Neuronal stem cell (in vitro differentiated cells): ENCODE data around the gene MITF. TPM values are rescaled to one million over a fixed set of nuclear protein-coding genes. Genes with fewer than 3 reads are reported as not detected.
A peak's percentile ranks its signal among the peaks of the same experiment; 100 is the strongest.

Experiments used
- DNase-seq: peaks from one replicate; pipeline ENCODE4 v3.0.0-alpha.2; 2013; ENCODE audit warnings: low spot score
- H2AFZ ChIP-seq: one replicate; pipeline ENCODE4 v1.6.1; 2013; ENCODE audit warnings: mild to moderate bottlenecking, low read length, inconsistent platforms
- H2AK5ac ChIP-seq: 2 replicates; pipeline ENCODE4 v1.6.1; 2013; ENCODE audit warnings: low read depth, mild to moderate bottlenecking, inconsistent platforms, low read length, moderate library complexity, mixed read lengths
- H2BK120ac ChIP-seq: 2 replicates; pipeline ENCODE4 v1.6.1; 2013; ENCODE audit warnings: low read depth, mild to moderate bottlenecking, inconsistent platforms, low read length, moderate library complexity, mixed read lengths
- H2BK12ac ChIP-seq: one replicate; pipeline ENCODE4 v1.6.1; 2013; ENCODE audit warnings: low read length, inconsistent platforms
- H2BK15ac ChIP-seq: 2 replicates; pipeline ENCODE4 v1.6.1; 2013; ENCODE audit warnings: mild to moderate bottlenecking, low read length, inconsistent platforms, mixed read lengths
- H2BK5ac ChIP-seq: one replicate; pipeline ENCODE4 v1.6.1; 2013; ENCODE audit warnings: inconsistent platforms, mild to moderate bottlenecking, low read length, moderate library complexity
- H3K14ac ChIP-seq: one replicate; pipeline ENCODE4 v1.6.1; 2013; ENCODE audit warnings: low read length, inconsistent platforms
- H3K18ac ChIP-seq: 2 replicates; pipeline ENCODE4 v1.6.1; 2013; ENCODE audit warnings: low read length, inconsistent platforms
- H3K23ac ChIP-seq: 2 replicates; pipeline ENCODE4 v1.6.1; 2013; ENCODE audit warnings: low read depth, mild to moderate bottlenecking, mixed read lengths, low read length, inconsistent platforms; ENCODE audit not compliant: poor library complexity
- H3K27ac ChIP-seq: replicated peaks from 3 replicates; pipeline ENCODE4 v1.5.1; 2013; ENCODE audit warnings: low read length, inconsistent platforms
- H3K27me3 ChIP-seq, 3 experiments: 2 replicates each; pipeline ENCODE4 v1.6.1; 2013; ENCODE audit warnings: low read length in 3 of 3, mild to moderate bottlenecking in 2 of 3, inconsistent platforms in 1 of 3, low read depth in 1 of 3, mixed read lengths in 1 of 3, moderate library complexity in 1 of 3; ENCODE audit not compliant: control insufficient read depth in 3 of 3, insufficient read depth in 3 of 3
- H3K36me3 ChIP-seq, 2 donors: replicated peaks in 1 of 2; 2 replicates each; pipeline ENCODE4 v1.6.1; 2013; ENCODE audit warnings: low read length in 2 of 2; ENCODE audit not compliant: control insufficient read depth in 2 of 2, insufficient read depth in 2 of 2
- H3K4ac ChIP-seq: 2 replicates; pipeline ENCODE4 v1.6.1; 2013; ENCODE audit warnings: inconsistent platforms, mild to moderate bottlenecking, low read length, moderate library complexity
- H3K4me1 ChIP-seq, 2 donors: 1 replicate in 1 of 2; 2 replicates in 1 of 2; pipeline ENCODE4 v1.6.1; 2013; ENCODE audit warnings: low read length in 2 of 2, low read depth in 1 of 2; ENCODE audit not compliant: control insufficient read depth in 2 of 2, insufficient read depth in 1 of 2
- H3K4me2 ChIP-seq: one replicate; pipeline ENCODE4 v1.6.1; 2013; ENCODE audit warnings: mild to moderate bottlenecking, low read length, inconsistent platforms; ENCODE audit not compliant: insufficient read depth, poor library complexity, severe bottlenecking
- H3K4me3 ChIP-seq, 2 donors: 2 replicates each; pipeline ENCODE4 v1.5.1; 2013; ENCODE audit warnings: low read length in 2 of 2, mild to moderate bottlenecking in 2 of 2, inconsistent platforms in 1 of 2, moderate library complexity in 1 of 2
- H3K79me1 ChIP-seq: one replicate; pipeline ENCODE4 v1.6.1; 2013; ENCODE audit warnings: low read depth, mild to moderate bottlenecking, inconsistent platforms, low read length, moderate library complexity
- H3K9ac ChIP-seq: one replicate; pipeline ENCODE4 v1.6.1; 2013; ENCODE audit warnings: mild to moderate bottlenecking, low read depth, low read length, inconsistent platforms; ENCODE audit not compliant: poor library complexity
- H3K9me3 ChIP-seq, 2 donors: replicated peaks in 1 of 2; 2 replicates each; pipeline versions ENCODE3 to v1.6.1; 2013; ENCODE audit warnings: low read length in 2 of 2, mild to moderate bottlenecking in 2 of 2, inconsistent platforms in 1 of 2, low read depth in 1 of 2, mixed read lengths in 1 of 2, moderate library complexity in 1 of 2; ENCODE audit not compliant: control insufficient read depth in 2 of 2, insufficient read depth in 1 of 2
- H4K8ac ChIP-seq: one replicate; pipeline ENCODE4 v1.6.1; 2013; ENCODE audit warnings: low read depth, mild to moderate bottlenecking, inconsistent platforms, low read length, moderate library complexity
- H4K91ac ChIP-seq: one replicate; pipeline ENCODE4 v1.6.1; 2013; ENCODE audit warnings: low read length, low read depth, mild to moderate bottlenecking, inconsistent platforms; ENCODE audit not compliant: poor library complexity
- WGBS, 2 donors: extraction: QIAGEN DNeasy Blood & Tissue Kit; methylation state at CpG; one replicate each; pipeline ENCODE4 v1.1.7; 2013; ENCODE audit warnings: missing lambda C conversion rate in 2 of 2, mixed read lengths in 1 of 2; ENCODE audit not compliant: insufficient read length in 2 of 2, insufficient replicate concordance in 1 of 2; ENCODE audit errors: extremely low coverage in 2 of 2; 5-methylcytosine and 5-hydroxymethylcytosine counted together
- polyA plus RNA-seq, 2 experiments: library from polyadenylated mRNA; stranded (reverse); fragments of 200-250 nt; gene quantifications; one replicate each; pipeline ENCODE4 v1.2.3, GENCODE V29; 2013

Gene MITF, protein sequence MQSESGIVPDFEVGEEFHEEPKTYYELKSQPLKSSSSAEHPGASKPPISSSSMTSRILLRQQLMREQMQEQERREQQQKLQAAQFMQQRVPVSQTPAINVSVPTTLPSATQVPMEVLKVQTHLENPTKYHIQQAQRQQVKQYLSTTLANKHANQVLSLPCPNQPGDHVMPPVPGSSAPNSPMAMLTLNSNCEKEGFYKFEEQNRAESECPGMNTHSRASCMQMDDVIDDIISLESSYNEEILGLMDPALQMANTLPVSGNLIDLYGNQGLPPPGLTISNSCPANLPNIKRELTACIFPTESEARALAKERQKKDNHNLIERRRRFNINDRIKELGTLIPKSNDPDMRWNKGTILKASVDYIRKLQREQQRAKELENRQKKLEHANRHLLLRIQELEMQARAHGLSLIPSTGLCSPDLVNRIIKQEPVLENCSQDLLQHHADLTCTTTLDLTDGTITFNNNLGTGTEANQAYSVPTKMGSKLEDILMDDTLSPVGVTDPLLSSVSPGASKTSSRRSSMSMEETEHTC
- polyA plus RNA-seq (2013, experiment 1 of 2): 0.57 TPM
- 0.64 TPM for polyA plus RNA-seq (2013, experiment 2 of 2)

DNA sequence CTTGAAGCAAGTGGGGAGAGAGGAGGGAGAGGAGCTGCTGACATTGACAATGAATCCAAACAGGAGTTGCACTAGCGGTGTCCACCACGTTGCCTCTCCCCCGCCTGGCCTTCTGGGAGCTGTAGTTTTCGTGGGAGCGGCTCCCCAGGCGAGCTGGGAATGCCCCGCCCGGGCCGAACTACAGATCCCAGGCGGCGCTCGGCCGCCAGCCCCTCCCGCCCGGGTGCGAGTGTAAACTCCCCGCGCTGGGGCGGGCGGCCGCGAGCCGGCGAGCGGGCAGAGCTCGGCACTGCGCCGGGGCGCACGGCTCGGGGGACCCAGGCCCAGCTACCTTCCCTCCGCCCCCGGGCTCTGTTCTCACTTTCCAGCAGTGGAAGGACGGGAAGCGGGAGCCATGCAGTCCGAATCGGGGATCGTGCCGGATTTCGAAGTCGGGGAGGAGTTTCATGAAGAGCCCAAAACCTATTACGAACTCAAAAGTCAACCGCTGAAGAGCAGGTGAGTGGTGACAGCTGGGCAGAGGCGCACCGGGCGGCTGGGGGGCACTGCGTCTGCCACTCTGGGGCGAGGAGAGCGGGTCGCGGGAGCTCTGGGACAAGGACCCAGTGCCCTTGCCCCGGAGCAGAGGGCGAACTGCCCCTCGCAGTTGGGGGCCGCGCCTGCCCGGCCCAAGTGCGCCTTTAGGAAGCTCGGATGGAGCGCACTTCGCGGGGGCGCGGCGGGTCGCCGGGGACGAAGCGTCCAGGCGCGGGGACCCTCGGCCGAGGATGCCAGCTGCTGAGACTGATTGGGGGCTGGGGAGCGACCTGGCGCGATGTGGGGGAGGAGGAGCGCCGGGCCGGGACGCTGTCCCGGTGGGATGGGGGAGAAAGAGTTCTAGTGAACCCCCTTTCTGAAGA, at the start of gene MITF:
TSS of gene MITF (plus strand) at position 261 of the 899 bp plus-strand sequence. CDS start at position 395, 134 bp downstream.
- Histone ChIP-seq H3K9ac (no peak within 1 kb of the TSS), H3K18ac (no peak within 1 kb of the TSS), H3K27me3 (peaks cover 0 to 48% (median 47%) of the 10 kb centered on the region in 3 experiments), H4K8ac (no peak within 1 kb of the TSS), H3K23ac (no peak within 1 kb of the TSS), H2BK12ac (no peak within 1 kb of the TSS), H3K4me2 (peak within 1 kb of the TSS; percentile 99), H3K4ac (no peak within 1 kb of the TSS), H3K14ac (no peak within 1 kb of the TSS), H4K91ac (no peak within 1 kb of the TSS), H3K36me3 (no peaks in the 10 kb centered on the region), H2BK120ac (no peak within 1 kb of the TSS), H3K9me3 (no peaks in the 10 kb centered on the region), H2BK5ac (peak within 1 kb of the TSS; percentile 1), H2AK5ac (no peak within 1 kb of the TSS), H3K4me3 (peak within 1 kb of the TSS; percentile 50 to 93), H3K4me1 (peaks cover 0 to 4% of the 10 kb centered on the region in 2 donors), H2AFZ (peak within 1 kb of the TSS; percentile 94), H3K79me1 (no peaks in the 10 kb centered on the region), H3K27ac (no peak within 1 kb of the TSS), H2BK15ac (no peak within 1 kb of the TSS)
- peak; percentile 75 for DNase-seq
- WGBS, 2 donors: no CpG with 5 or more reads among the region's 81 CpGs

DNA sequence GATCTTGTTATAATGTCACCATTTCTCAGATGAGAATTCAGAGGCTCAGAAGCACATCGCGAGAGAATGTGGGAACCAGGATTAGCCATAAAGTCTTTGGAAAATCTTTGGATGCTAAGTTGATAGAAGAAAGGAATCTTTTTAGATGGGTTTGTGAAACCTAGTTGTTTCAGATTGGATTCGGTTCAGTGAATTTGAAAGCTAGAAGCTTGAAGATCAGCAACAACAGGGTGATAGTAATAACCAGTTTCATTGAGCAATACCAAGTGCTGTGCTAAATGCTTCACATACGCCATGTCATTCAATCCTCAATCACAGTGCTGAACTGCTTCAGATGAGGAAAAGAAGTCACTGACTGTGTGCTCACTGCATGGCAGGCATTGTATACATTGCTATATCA, 47.4 kb upstream of the MITF start:
- Histone ChIP-seq H3K27ac (no peak overlapping the region), H3K9me3 (no peaks in the 10 kb centered on the region), H2AK5ac (no peak overlapping the region), H3K36me3 (no peaks in the 10 kb centered on the region), H3K9ac (no peak overlapping the region), H4K8ac (no peak overlapping the region), H3K18ac (no peak overlapping the region), H2AFZ (no peak overlapping the region), H3K27me3 (no peaks in the 10 kb centered on the region), H3K79me1 (no peaks in the 10 kb centered on the region), H3K4me2 (no peak overlapping the region), H2BK5ac (no peak overlapping the region), H3K4me1 (no peaks in the 10 kb centered on the region), H3K23ac (no peak overlapping the region), H3K14ac (no peak overlapping the region), H2BK12ac (no peak overlapping the region), H3K4ac (no peak overlapping the region), H4K91ac (no peak overlapping the region), H3K4me3 (no peak overlapping the region), H2BK120ac (no peak overlapping the region), H2BK15ac (no peak overlapping the region)
- no peak for DNase-seq
- no CpG with 5 or more reads among the region's 4 CpGs for WGBS, 2 donors

- Histone ChIP-seq H2BK12ac (no peak overlapping the region), H3K36me3 (no peaks in the 10 kb centered on the region), H2BK5ac (no peak overlapping the region), H3K9me3 (no peaks in the 10 kb centered on the region), H3K14ac (no peak overlapping the region), H4K8ac (no peak overlapping the region), H3K9ac (no peak overlapping the region), H3K27me3 (no peaks in the 10 kb centered on the region), H3K27ac (no peak overlapping the region), H2AK5ac (no peak overlapping the region), H4K91ac (no peak overlapping the region), H3K79me1 (no peaks in the 10 kb centered on the region), H3K4ac (no peak overlapping the region), H3K4me2 (no peak overlapping the region), H3K4me1 (no peaks in the 10 kb centered on the region), H2AFZ (no peak overlapping the region), H2BK120ac (no peak overlapping the region), H3K18ac (no peak overlapping the region), H2BK15ac (no peak overlapping the region), H3K4me3 (no peak overlapping the region), H3K23ac (no peak overlapping the region)
- no peak for DNase-seq
- no CpG with 5 or more reads among the region's 2 CpGs for WGBS, 2 donors
These were observed 46.5 kb upstream of the MITF start for GRCh38 chr3:69692761-69693160.

DNA sequence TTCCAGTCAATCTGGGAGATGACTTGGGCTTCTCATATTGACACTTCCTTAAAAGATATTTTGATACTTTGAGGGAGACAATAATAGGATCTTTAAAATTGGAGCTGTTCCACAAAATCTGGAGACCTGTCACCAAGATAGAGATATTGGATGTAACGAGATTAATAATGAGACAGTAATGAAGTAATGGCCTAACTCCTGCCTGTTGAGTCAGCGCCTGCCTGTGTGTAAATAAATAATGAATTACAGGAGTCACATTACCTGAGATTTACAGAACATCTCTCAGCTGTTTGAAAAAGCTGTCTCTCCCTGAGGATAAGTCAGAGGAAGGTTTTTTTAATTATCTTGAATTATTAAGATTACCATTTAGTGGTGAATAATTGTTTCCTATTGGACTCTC, 43.8 kb upstream of the MITF start:
- no CpG with 5 or more reads among the region's 2 CpGs for WGBS, 2 donors

More for the DNA sequence above, 43.8 kb upstream of the MITF start:
- no peaks in the 10 kb centered on the region for H3K36me3 ChIP-seq
- no peak overlapping the region for H3K4me3 ChIP-seq
- H2BK12ac ChIP-seq: no peak overlapping the region
- no peaks in the 10 kb centered on the region for H3K4me1 ChIP-seq
- no peak overlapping the region for H3K4ac ChIP-seq
- no peak overlapping the region for H3K14ac ChIP-seq
- no peak overlapping the region for H2BK5ac ChIP-seq
- H2AFZ ChIP-seq: no peak overlapping the region
- no peaks in the 10 kb centered on the region for H3K9me3 ChIP-seq
- H4K91ac ChIP-seq: no peak overlapping the region
- H3K4me2 ChIP-seq: no peak overlapping the region
- no peak overlapping the region for H3K23ac ChIP-seq
- no peak overlapping the region for H3K18ac ChIP-seq
- H2BK15ac ChIP-seq: no peak overlapping the region
- H3K9ac ChIP-seq: no peak overlapping the region
- H2BK120ac ChIP-seq: no peak overlapping the region
- no peak overlapping the region for H3K27ac ChIP-seq
- H2AK5ac ChIP-seq: no peak overlapping the region
- no peaks in the 10 kb centered on the region for H3K79me1 ChIP-seq
- no peak overlapping the region for H4K8ac ChIP-seq
- DNase-seq: no peak
- H3K27me3 ChIP-seq: no peaks in the 10 kb centered on the region
